Hematopoietic multipotent progenitor cell treated with erythropoietin and hydrocortisone succinate and interleukin-3 and kit ligand, for 4 days (in vitro differentiated cells): ENCODE data around the gene SARNP.
"Not testable (repeated sequence)": the region's sequence is repeated elsewhere in the genome, so short reads cannot be mapped to it uniquely, and the experiment has no call there.

Experiments used
- DNase-seq: peaks from one replicate; pipeline ENCODE4 v3.0.0-alpha.2; 2015

Gene SARNP

DNA sequence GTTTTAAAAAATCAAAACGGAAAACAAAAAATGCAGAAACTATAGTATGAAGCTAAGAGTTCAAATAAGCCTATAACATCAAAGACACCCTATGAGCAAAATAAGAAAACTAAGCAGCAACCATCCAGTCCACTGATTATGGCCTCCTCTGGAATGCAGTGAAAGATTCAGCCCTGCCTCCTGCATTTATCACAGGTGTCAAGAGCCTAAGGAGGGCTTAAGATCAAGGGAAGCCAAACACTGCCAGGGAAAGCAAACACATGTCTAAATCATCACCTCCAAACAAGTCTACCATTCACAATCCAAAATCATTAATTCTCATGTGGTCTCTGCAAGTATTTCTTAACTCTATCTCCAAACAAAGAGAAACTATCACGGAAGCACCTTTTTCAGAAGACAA, 28.4 kb downstream of the SARNP start:
- no peak for DNase-seq

DNA sequence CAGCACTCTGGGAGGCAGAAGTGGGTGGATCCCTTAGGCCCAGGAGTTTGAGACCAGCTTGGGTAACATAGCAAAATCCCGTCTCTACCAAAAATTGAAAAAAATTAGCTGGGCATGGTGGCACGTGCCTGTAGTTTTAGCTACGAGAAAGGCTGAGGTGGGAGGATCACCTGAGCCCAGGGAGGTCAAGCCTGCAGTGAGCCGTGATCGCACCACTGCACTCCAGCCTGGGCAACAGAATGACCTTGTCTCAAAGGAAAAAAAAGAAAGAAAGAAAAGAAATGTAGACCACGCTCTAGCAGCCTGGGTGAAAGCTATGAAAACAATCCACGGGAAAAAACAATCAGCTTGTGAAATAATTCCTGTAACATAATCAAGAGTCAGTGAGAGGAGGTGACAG, 29.0 kb downstream of the SARNP start:
- no peak for DNase-seq

DNA sequence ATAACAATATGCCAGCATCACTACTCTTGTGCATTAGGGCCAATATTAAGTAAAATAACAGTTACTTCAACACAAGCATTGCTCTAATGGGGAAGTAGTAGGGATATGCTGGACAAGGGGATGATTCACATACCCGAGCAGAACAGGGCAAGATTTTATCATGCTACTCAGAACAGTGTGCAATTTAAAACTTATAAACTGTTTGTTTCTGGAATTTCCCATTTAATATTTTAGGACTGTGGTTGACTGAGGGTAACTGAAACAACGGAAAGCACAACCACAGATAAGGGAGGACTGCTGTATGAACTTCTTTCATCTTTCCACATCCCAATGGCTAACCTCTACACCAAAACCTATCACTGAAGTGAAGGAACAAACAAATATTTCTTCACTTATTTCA, 36.8 kb downstream of the SARNP start:
- DNase-seq, result peak; percentile 88

DNA sequence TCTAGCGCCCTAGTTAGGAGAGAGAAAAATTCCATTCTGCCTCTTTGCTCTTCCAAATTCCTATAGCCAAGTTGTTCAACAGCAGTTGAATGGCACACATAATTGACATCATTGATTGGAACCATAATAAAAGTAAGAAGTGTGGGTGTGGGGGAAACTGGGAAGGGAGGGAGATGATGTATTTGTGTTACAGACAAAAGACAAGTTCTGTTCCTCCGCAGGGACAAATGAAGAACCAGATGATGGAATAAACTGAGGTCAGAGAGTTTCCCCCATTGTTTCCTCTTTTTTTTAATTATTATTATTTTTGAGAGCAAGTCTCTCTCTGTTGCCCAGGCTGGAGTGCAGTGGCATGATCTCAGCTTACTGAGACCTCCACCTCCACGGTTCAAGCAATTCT, 39.7 kb downstream of the SARNP start:
- DNase-seq, result no peak

DNA sequence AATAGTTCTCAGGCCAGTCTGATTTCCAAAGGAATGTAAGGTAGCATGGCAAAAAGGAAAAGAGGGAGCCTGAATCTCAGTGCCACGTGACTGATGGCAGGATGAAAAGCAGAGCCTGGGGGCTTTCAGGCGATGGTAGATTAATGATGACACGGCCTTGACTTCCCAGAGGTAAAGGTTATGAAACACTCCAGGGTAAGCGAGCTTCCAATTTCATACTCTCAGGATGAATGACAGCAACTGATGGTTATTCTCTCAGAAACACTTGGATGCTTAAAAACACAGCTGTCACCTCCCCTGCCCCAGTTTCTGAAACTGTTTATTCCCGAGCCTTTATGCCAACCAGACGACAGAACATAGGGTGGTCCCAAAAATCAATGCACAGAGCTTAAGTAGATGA, 45.8 kb downstream of the SARNP start:
- no peak for DNase-seq

DNA sequence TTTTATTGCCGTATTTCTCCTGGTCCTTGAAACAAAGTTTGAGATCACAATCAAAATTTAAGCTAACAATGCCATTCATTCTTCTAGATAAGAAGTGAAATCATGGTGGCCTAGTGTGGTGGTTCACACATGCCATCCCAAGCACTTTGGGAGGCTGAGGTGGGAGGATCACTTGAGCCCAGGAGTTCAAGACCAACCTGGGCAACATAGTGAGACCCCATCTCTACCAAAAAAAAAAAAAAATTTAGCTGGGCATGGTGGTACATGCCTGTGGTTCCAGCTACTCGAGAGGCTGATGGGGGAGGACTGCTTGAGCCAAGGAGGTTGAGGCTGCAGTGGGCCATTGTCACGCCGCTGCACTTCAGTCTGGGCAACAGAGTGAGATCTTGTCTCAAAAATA, 50.4 kb downstream of the SARNP start:
- no peak for DNase-seq

DNA sequence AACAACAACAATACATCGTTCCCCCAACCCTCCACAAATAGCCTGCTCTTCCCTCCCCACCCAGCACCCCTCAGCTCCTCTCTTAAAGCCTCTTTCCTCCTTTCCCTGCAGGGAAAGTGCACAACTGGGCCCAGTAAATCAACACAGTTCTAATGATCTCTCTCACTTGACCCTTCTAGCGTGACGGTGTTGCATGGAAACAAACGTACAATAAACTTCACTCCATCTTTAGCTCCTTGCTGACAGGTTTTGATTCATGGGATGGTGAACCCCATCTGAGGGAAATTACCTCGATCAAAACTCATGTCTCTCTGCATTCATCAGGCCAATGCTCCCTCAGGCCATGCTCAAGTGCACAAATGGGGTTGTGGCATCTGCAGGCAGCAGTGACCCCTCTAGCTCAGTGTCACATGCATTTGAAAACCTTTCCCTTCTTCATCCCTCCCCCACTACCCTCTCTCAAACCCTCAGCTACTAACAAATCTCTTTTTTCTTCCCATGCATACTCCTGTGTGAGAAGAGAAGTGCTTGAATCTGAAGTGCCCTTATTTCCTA, 51.7 kb downstream of the SARNP start:
- no peak for DNase-seq

DNA sequence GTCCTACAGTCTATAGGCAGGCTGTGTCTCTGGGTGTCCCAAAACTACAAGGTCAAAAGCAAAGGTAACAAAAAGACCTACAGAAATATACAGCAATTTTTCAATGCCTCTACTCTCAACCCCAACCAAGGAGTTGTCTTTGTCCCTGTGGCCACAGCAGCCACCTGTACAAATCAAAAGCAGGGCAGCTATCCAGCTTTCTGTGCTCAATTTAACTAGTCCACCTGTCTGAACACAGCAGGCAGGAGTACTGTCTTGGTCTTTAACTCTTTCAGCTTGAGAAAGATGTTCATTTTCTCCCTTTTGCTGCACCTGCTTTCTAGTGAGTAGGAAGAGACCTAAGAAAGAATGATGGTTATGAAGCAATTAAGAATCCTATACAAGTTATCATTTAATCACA, 54.9 kb downstream of the SARNP start:
- DNase-seq, result no peak

DNA sequence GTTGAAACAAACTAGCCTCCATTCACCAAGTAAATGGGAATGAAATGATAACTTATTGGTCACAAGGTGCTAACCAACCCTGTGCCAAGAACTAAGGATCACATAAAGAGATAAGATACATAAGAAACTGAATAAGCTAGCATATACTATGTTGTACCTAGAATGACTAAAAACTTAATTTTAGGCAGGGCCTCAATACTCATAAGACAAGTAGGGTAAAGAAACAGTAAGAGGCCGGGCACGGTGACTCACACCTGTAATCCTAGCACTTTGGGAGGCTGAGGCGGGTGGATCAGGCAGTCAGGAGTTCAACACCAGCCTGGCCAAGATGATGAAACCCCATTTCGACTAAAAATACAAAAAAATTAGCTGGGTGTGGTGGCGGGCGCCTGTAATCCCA, 56.9 kb downstream of the SARNP start:
- DNase-seq, result no peak

DNA sequence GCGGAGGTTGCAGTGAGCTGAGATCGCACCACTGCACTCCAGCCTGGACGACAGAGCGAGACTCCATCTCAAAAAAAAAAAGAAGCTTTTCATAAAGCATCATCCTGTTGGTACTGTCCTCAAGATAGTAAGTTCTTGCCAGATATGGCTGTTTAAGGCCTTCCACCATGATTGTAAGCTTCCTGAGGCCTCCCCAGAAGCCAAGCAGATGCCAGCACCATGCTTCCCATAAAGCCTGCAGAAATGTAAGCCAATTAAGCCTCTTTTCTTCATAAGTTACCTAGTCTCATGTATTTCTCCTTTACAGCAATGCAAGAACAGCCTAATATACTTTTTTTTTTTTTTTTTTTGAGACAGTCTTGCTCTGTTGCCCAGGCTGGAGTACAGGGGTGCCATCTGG, 58.9 kb downstream of the SARNP start:
- DNase-seq, result not testable (repeated sequence)

DNA sequence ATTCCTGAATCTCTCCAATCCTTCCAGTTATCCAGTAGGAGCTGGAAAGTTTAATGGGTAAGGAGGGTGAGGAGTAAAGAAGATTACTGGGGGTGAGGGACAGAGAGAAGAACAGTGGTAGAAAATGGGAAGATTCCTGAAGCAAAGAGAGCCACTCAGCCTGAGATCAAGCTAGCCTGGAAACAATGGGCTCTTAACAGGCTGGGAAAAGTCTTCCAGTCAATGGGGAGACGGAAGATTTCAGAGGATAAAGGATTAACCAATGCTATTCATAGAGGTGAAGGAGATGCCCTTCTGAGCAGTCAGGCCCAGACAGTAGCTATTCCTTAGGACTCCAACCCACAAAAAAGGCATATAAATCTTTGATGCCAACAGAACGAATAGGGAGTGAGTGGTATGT, 59.8 kb downstream of the SARNP start:
- no peak for DNase-seq

DNA sequence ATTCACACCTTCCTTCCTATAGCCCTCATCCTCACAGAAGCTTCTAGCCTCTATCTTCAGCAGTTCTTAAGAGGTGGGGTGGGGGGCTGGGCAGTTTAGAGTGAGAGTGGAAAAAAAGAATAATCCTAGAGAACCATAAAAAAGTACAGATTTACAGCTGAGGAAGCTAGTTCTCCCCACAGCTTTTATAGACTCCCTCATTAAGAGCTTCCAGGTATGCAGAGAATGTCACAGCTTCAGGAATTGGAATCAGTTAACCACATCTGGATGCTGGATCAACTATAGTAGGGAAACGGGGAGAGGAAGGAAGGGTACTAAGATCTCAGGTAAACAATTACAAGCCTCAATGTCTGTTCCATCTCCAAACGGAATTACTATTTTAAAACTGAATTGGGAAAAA, 62.3 kb downstream of the SARNP start:
- no peak for DNase-seq

DNA sequence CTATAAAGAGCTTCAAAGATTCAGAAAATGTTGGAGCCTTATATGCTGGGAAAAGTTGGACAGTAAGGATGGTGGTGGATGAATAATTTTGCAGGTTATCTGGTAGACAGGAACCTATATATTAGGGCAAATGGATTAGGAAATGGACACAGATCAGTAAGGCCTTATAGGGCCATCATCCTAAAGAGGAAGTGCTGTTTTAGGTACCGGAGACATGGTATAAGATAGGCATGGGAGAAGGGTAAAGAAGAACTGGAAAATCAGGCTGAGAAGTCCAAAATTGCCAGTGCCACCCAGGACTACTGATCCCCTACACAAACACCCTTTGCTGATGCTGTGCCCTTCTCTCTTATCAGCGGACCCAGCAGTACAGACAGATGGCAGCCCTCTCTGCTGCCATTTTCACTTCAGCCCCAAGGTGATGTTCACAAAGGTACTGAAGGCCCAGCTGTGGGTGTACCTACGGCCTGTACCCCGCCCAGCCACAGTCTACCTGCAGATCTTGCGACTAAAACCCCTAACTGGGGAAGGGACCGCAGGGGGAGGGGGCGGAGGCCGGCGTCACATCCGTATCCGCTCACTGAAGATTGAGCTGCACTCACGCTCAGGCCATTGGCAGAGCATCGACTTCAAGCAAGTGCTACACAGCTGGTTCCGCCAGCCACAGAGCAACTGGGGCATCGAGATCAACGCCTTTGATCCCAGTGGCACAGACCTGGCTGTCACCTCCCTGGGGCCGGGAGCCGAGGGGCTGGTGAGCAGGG, 69.1 kb downstream of the SARNP start:
- DNase-seq, result no peak

DNA sequence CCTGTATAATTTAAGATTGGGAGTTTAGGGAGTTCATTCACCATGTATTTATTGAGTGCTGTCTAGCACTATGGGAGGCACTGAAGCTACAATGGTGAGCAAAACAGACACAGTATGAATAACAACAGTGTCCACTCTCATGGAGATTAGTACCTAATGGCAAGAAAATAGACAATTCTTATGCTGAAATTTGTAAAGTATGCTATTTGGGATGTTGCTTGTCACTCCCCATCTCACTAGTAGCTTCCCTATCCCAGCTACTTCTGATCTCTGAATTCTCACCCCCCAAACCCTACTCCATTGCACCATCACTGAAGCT, 70.7 kb downstream of the SARNP start:
- DNase-seq, result no peak

DNA sequence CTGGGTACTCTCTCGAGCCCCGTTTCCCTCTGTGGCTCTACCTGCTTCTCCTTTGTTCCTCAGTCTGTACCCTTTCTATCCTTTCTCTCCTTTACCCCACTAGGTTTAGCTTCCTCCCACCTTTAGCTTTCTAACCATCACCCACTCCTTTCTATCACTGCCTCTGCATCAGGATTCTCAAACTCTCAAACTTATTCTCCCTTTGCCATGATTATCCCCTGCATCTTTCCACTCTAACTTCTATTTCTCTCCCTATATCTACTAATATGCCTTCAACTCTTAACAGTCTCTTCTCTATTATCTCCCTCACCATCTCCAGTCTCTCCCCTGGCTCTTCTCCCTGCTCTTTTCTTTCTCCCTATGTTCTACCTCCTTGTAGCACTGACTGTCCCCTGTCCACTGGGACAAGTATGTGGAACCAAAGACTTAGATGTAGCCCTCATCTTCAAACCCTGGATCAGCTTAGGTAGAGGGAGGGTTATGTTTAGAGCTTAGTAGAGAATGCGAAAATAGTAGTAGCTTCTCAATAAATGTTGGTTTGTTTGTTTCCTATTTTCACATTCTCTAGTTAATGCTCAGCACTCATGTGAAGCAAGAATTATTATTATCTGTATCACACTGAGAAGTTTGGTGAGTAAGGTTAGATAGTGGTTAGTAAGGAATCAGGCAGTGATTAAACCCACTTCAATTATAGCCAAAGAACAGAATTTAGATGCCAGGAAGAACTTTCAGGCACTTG, 71.2 kb downstream of the SARNP start:
- DNase-seq, result no peak

DNA sequence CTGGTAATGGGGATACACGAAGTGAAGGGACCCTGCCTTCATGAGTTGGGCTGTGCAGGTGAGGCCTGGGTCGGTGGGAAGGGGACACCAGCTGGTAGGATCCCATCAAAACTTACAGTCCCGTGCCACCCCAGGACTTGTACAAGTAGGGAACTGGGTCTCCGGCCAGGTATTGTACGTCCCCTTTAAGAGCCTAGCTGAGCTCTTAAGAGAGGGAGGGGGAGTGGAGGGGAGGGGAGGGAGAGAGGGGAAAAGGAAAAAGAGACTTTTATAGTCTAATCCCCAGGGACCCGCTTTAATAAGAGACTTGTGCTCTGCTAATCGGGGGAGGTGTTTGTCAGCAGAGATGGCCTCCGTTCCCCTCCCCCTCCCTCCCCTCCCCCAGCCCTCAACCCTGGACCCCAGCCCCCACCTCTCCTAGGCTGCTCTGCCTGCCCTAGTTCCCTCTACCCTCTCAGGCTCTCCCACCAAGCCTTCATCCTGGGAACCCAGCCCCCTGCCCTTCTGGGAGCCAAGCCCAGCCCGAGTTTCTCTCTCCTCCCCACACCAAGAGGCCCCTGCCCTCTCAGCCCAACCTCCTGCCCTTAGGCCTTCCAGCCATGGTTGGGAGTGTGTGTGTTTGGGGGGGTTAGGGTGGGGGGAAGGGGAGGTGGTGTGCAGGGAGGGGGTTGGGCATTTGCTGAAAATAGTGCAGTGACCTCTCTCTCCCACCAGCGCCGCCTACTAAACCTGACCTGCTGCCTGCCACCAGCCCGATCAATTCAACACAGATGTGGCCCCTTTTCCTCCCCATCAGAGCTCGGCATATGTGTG, 72.0 kb downstream of the SARNP start:
- peak; percentile 46 for DNase-seq

DNA sequence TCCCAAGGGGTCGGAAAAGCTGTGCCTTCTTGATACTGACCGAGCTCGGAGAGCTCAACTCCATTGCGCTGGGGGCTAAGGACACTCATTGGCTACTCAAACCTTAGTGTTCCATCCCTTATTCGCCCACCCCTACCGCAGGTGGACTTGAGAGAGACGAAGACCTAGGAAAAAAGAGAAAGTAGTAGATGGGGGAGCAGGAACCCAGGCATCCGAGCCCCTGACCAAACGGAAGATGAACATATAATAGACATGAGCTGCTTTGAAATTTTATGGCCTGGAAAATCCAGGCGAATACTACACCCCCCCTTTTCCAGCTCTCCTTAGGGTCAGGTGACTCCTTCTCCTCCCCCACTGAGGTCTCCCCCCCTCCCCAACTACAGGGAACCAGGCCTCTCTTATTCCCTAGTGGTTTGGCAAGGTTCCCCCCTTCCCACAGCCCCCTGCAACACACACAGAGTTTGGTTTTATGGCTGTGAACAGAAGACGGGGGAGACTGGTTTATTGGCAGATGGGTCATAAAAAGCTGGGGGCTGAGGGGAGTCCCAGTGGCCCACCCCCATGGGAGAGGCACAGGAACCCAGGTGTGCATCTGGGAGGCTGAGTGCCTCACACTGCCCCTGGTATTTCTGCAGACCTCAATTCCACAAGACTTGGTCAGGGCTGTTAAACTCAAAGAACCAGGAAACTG, 73.0 kb downstream of the SARNP start:
- peak; percentile 36 for DNase-seq

DNA sequence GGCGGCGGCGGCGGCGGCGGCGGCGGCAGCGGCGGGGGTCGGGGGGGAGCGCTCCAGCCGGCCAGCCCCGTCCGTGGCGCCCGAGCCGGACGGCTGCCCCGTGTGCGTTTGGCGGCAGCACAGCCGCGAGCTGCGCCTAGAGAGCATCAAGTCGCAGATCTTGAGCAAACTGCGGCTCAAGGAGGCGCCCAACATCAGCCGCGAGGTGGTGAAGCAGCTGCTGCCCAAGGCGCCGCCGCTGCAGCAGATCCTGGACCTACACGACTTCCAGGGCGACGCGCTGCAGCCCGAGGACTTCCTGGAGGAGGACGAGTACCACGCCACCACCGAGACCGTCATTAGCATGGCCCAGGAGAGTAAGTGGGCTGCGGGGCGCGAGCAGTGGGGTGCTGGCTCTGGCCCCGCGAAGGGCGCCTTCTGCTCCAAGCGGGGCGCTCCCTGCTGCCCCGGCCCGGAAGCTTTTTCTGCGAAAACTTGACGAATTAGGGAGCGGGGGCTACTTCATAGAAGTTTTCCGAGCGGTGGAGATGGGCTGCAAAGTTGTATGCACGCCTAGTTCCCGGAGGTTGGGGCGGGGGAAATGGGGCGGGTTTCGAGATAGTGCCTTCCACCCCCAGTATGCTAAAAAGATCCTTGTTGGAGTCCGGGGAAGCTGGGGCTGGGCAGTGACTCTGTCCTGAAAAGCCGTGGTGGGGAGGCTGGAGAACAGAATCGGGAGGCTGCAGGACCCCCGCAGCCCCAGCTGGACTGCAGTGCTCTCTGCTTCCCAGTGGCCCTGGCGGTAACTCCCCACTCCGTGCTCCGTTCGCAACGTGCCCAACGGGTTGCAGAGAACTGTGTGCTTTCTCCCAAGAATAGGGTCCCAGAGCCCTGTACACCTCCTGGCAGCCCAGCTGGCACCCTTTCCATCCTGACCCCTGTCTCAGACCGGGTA, 73.9 kb downstream of the SARNP start:
- DNase-seq, result peak; percentile 87

DNA sequence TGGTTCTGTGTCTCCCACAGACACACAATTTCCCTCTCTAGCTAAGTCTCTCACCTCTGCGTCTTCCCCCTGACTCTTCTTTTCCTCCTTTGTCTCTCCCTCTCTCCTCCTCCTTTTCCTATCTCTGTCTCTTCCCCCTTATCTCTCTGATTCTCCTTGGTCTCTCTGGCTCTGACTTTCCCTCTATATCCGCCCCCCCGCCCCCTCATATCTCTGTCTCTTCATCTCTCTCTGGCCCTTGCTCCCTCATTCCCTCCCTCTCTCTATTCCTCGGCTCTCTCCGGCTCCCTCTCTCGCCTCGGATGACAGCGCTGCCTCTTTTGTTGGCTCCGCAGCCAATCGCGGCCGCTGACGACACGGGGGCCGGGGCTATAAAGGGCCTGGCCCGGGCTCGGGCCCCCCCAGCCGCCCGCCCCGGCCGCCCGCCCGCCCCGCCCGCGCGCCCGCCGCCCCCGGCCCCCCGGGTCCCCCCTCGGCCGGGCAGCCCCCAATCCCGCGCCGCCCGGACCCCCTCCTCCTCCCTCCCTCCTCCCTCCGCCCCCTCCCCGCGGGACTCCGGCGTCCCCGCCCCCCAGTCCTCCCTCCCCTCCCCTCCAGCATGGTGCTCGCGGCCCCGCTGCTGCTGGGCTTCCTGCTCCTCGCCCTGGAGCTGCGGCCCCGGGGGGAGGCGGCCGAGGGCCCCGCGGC, 74.7 kb downstream of the SARNP start, which contains the start of gene GDF11:
GDF11 (plus strand) TSS at position 404 of the 687 bp plus-strand sequence; CDS start at position 599, 195 bp downstream.
- peak; percentile 93 for DNase-seq

DNA sequence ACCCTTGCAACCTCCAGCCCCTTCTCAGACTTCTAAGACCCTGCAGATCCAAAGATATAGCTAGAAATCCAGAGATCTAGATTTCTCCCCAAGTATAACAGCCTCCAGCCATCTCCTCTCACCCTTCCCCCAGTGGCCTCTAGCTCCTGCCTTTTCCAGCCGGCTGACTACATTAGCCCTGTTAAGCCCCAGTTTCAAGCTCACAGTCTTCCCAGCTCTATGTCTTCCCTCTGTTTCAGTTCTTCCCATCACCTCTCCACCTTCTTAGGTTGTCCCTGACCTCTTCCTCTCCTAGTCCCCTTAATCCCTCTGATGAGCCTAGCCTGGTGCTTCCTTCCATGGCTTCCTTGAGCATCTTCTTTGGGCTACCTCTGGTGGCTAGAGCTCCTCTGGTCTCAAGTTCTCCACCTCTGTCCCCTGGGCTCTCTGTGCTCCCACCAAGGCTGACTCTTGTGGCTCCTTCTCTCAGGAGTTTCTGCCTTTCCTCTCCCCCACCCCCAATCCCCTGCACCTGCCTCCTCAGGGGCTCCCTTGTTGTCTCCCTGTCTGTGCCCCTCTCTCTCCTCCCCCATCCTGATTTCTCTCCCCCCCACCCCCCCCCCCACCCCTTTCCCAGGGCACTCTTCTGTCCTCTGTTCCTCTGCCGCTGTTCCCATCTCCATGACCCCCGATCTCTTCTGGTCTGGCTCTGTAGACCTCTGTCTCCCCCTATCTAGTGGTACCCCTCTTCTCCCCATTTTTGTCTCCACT, 75.4 kb downstream of the SARNP start:
- DNase-seq, result no peak
